AG08395 (cell line): ENCODE results near the gene HSFX3.
"Not testable (repeated sequence)": the region's sequence is repeated elsewhere in the genome, so short reads cannot be mapped to it uniquely, and the experiment has no call there.

Experiments used
- DNase-seq: peaks from one replicate; pipeline ENCODE4 v3.0.0; 2012; ENCODE audit warnings: mixed read lengths, low spot score

HSFX3 gene

DNA sequence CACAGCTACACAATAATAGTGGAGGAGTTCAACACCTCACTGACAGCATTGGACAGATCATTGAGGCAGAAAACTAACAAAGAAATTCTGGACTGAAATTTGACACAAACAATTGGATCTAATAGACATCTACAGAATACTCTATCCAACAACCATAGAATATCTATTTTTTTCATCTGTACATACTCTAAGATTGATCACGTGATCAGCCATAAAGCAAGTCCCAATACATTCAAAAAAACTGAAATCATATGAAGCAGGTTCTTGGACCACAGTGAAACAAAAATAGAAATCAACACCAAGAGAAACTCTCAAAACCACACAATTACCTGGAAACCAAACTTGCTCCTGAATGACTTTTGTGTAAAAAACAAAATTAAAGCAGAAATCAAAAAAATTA is 32.4 kb downstream of the HSFX3 start:
- no peak for DNase-seq

DNA sequence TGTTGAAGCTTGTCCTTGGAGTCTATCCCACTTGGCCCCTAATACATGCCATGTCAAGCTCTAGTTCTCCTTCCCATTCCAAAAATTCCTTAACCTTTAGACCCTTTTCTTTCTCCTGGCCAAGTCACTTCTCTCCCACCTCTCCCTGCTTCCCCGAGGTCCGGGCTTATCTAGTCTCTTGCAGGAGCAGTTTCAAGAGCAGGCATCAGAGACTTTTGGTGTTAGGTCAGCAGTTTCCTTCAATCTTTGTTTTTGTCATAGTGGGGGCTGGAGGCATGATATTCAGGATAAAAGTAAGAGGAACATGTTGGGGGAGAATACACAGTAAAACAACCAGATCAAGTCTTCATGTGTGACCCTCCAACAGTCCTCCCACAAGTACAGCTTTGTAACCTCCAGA is 33.1 kb downstream of the HSFX3 start:
- no peak for DNase-seq

- no peak for DNase-seq
These were observed 33.6 kb downstream of the HSFX3 start for GRCh38 chrX:149515954-149516602.

DNA sequence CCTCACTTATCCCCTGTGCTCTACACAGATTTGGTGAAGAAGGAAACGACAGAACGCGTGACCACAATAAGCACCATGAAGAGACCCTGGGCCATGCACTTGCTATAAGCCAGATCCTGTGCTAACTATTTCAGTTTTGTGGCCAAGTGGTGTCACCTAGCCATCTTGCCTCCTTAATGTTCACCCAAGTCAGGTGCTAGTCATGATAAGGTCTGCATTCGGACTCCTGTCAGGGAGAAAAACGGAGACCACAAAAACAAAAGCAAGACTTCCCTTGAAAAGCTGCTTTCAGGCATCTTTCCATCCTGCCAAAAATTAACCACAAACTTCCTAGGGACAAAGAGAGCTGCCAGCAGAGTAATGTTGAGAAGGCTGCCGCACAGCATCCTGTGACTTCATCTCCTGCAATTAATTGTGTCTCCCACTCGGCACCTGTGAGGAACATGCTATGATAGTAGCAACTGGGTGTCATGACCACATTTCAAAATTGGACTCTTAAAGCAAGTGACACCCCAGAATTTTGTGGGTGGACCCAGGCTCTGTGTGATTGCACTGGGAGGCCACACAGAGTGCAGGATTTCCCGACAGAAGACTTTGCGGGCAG is 35.8 kb downstream of the HSFX3 start:
- peak; percentile 24 for DNase-seq

- DNase-seq, result peak; percentile 50
These were observed 37.4 kb downstream of the HSFX3 start for GRCh38 chrX:149512225-149512885.

DNA sequence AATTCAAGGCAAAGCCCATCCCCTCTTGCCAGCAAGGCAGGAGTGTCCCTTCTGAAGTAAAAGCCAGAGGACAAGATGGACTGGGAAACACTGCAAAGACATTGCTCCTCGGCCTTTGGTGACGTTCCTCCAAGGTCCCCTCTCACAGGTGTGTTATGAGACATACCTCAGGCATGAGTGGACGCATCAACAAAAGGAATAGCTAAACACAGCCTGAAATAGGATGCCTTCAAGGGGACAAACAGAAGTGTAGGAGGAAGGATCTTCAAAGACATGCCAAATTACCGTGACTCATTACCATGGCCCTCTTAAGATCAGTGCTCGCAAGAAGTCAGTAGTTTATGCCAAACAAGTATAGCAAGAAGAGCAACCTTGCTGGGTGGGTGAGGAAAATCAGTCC is 38.6 kb downstream of the HSFX3 start:
- DNase-seq, result no peak

GRCh38 chrX:149510386-149510785 is 39.3 kb downstream of the HSFX3 start:
- DNase-seq, result peak; percentile 13

GRCh38 chrX:149508467-149508866 is 41.3 kb downstream of the HSFX3 start:
- DNase-seq, result no peak

DNA sequence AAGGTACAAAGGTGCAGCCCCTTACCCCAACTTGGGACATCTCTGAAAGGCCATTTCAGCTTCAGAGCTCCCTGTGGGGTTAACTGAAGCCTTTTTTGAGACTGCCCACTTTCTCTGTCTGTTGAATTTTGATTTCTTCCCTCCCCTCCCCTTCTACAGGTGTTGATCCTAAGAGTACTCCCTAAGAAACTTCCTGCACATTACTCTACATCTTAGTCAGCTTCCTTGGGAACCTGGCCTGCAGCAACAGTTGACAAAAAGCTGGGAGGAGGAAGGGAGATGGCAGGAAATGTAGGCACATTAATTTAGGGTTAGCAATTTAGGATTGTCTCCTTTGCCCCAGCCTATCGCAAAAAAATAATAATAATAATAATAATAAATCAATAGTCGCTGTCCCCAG is 43.4 kb downstream of the HSFX3 start:
- DNase-seq, result no peak

- DNase-seq, result no peak
These were observed 44.1 kb downstream of the HSFX3 start for GRCh38 chrX:149505671-149506070.

DNA sequence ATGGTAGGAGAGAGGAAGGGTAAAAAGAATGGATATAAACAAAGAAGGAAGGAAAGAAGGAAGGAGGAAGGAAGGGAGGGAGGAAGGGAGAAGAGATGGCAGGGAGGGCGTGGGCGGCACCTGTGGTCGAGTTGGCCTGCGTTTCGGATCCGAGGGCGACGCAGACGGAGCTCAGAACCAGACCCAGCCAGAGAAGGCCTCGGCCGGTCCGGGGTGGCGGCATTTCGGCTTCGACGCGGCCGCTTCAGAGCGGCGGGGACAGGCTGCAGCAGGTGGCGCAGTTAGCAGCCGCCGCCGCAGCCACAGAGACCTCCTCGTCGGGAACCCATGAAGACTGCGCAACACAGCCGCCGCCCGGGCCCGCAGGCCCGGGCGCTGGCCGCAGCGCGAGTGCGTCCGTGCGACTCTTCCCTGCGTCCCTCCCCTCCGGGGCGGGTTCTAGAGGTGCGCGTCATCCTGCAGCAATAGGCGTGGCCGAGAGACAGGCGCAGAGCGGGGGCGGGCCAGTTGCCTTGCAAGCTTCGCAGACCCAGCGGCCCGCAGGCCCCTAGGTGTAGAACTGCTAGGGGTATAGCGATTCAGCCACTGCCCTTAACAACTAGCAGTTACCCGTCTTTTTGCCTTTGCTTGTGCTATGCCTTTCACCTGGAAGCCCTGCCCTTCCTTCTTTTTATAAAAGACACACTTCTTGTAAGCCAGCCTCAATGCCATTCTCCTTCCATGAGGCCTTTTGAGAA is 44.6 kb downstream of the HSFX3 start, which contains the start of gene IDS:
Gene IDS (minus strand): TSS at position 392 of the 737 bp plus-strand sequence. CDS start 169 bp downstream, at position 223.
- DNase-seq, result peak; percentile 83

DNA sequence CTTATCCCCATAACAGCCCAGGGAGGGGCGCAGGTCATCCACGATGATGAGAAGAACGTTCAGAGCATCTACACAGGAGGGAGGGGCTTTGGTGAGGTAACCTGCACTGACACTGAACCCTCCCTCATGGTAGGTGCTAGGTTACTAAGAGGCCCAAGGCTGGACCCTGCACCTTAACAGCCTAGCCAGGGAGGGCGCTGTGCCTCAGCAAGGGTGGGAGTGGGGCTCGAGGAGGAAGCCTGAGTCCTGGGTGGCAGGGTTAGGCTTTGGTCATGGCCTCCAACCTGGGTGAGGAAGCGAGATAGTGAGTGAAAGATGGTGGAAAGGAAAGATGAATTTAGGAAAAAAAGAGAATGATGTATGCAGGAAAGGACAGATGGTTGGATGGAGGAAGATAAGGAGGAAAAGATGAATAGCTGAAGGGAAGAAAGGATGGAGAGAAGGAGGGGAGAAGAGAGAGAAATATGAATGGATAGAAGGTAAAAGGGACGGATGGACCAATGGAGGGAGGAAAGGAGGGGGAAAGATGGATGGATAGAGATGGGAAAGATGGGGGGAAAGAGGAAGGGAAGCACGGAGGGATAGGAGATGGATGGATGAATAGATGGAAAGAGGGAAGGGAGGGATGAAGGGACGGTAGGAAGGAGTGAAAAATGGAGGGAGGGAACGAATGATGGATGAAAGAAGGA is 45.4 kb downstream of the HSFX3 start:
- DNase-seq, result no peak

GRCh38 chrX:149503446-149503845 is 46.3 kb downstream of the HSFX3 start:
- DNase-seq, result not testable (repeated sequence)

- DNase-seq, result not testable (repeated sequence)
These were observed 46.8 kb downstream of the HSFX3 start for GRCh38 chrX:149502923-149503322.

DNA sequence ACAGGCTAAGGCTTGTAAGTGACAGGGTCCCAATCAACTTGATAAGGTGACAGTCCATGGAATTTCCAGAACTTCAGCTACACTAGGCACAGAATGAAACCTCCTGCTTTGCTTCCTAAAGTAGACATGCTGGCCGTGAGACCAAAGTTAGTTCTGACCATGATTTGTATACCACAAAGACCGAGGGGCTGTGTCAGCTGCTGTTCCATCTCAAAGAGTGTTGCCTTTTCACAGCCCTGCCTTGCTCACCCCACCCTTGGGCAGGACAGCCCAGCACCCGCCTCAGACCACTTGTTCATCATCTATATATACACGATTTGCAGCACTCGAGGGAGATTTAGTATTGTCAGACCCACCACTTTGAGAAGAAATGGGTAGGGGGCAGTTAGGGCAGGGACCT is 50.0 kb downstream of the HSFX3 start:
- no peak for DNase-seq

- DNase-seq, result no peak
These were observed 51.0 kb downstream of the HSFX3 start for GRCh38 chrX:149498767-149499166.
